GM12872 (cell line): ENCODE results near the gene SHISAL1.

ENCODE experiments used
- CTCF ChIP-seq: IDR thresholded peaks from 3 replicates; pipeline ENCODE4 v1.5.1; 2011; ENCODE audit warnings: low read depth, mild to moderate bottlenecking, low read length, moderate library complexity; ENCODE audit not compliant: insufficient read depth

Gene SHISAL1

GRCh38 chr22:44277386-44278135 lies 35.2 kb downstream of the SHISAL1 start:
- TF ChIP-seq CTCF: no peak

DNA sequence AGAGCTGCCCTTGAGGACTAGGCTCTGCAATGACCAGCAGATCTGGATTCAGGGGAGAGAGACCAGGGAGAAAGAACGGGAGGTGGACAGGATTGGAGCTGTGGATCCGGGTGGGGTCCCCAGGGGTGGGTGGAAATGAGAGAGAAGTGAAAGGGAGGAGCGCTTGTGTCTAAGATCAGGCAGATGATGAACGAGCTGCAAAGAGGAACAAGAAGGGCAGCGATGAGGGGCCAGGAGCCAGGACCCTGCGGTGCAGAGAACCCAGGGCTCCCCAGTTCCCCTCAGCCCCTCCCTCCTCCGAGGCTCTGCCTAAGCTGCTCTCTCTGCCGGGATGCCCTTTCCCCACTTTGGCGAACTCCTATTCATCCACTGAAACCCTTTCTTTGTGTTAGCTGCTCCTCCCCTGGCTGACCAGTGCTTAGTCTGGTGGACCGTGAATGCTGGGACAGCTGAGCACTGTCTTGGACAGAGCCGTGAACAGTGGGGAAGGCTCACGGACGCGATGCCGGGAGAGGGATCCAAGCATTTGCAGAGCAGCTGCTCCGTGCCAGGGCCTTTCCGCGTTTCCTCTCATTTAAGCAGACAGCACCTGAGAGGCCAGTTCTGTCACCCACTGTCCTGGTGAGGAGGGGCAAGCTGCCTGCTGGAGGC lies 35.9 kb downstream of the SHISAL1 start:
- no peak for TF ChIP-seq CTCF

- no peak for TF ChIP-seq CTCF
These were observed 36.7 kb downstream of the SHISAL1 start for GRCh38 chr22:44276041-44276440.

GRCh38 chr22:44275631-44275995 lies 37.1 kb downstream of the SHISAL1 start:
- no peak for TF ChIP-seq CTCF

DNA sequence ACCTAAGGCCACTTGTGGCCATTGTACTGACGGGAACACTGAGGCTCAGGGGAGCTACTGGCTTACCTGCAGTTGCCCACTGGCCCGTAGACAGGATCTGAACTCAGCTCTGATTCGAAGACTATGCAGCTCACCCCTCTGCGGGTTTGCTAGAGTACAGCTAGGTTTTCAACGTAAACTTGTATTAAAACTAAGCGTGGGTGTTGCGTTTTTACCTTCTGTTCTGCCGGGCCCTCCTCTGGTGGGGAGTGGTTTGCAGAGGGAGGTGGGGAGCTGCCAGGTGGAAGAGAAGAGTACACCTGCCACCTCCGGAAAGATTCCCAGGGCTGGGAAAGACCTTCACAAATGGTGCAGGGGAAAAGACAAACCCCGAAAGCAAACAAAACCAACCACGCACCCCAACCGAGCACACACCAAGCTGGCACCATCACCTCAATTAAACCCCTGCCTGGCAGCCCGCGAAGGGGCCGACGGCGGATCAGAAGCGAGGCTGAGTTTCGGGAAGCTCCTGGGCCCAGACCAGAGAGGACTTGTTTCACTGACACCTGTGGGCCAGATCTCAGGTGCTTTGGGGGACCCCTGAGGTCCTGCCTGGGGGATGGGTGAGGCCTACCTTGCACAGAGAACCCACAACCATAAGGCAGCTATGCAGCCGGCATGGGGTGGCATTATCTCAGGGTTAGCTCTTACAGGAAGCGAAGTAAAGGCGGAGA lies 37.7 kb downstream of the SHISAL1 start:
- no peak for TF ChIP-seq CTCF

DNA sequence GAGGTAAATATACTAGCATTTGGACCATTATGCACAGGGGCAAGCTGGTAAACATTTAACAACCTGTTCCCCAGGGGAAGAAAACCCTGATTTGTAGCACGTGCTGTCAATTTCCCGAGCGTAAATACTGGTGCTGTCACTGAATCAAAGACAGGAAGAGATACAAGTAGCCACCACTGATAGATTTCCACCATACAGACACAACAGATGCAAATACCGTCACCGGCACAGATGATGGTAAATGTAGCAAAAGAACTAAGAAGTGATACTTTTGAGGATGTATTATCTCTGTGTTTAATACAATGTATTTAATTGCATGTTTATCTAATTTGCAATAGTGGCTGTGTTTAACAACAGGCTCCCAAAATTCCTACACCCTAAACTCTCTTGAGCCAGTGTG lies 39.6 kb downstream of the SHISAL1 start:
- TF ChIP-seq CTCF: no peak

DNA sequence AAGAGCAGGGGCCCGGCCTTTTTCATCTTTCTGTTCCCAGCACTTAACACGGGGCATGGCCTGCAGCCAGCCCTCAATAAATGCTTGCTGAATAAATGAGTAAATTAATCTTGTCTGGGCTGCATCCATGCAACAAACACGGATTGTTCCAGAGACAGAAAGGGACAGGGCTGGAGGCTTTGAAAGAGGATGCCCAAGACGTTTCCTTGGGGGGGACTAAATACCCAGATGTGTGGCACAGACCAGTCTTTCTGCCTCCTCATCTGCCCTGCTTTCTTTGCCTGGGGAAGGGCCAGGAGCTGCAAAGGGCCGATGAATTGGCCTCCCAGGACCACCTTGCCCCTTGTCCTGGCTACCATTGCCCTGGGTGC lies 40.4 kb downstream of the SHISAL1 start:
- TF ChIP-seq CTCF: no peak
